ENCODE measurements around the gene KLHL21.

Gene KLHL21

DNA sequence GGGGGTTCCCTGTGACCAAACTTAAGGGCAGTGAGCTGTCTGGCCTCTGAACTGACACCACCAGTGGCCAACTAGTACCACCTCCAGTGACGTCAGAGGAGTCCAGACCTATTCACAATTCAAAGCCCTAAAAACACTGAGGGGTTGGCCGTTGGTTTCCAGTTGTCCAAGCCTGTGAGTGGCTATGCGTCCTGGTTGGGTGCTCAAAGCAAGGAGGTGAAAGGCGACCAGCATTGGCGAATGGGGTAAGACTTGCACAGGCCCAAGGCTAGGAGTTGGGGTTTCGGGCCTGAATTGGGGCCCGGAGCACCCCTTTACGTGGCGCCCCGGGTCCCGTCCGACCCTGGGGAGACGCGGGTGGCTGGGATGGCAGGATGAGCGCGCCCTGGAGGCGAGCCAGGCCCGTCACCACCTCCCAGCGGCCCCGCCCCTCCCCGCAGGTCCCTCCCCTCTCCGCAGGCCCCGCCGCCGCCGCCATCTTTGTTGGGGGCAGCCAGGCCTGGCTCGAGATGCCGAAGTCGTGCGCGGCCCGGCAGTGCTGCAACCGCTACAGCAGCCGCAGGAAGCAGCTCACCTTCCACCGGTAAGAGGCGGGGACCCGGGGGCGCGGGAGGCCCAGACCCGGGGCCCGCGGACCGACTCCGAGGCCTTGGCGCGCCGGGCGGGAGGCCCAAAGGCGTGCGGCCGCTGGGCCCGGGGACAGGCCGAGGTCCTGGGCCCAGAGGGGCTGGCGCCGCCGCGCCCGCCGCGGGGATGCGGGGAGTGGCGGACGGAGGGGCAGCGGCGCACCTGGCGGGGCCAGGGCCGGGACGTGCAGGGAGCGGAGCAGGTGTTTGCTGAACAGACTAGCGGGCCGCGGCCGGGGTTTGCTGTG, 22.3 kb upstream of the KLHL21 start, which contains the start of gene THAP3:
Gene THAP3 (plus strand): TSS at position 159 of the 874 bp plus-strand sequence. CDS start 351 bp downstream, at position 510.
- no peak for DNase-seq (ENCODE audit: low read depth, low spot score)

- no peak for DNase-seq (ENCODE audit: low read depth, low spot score)
Measured at GRCh38 chr1:6623269-6623965, 20.7 kb upstream of the KLHL21 start.

- no peak for DNase-seq (ENCODE audit: low read depth, low spot score)
Measured at GRCh38 chr1:6622396-6623152, 19.9 kb upstream of the KLHL21 start.

DNA sequence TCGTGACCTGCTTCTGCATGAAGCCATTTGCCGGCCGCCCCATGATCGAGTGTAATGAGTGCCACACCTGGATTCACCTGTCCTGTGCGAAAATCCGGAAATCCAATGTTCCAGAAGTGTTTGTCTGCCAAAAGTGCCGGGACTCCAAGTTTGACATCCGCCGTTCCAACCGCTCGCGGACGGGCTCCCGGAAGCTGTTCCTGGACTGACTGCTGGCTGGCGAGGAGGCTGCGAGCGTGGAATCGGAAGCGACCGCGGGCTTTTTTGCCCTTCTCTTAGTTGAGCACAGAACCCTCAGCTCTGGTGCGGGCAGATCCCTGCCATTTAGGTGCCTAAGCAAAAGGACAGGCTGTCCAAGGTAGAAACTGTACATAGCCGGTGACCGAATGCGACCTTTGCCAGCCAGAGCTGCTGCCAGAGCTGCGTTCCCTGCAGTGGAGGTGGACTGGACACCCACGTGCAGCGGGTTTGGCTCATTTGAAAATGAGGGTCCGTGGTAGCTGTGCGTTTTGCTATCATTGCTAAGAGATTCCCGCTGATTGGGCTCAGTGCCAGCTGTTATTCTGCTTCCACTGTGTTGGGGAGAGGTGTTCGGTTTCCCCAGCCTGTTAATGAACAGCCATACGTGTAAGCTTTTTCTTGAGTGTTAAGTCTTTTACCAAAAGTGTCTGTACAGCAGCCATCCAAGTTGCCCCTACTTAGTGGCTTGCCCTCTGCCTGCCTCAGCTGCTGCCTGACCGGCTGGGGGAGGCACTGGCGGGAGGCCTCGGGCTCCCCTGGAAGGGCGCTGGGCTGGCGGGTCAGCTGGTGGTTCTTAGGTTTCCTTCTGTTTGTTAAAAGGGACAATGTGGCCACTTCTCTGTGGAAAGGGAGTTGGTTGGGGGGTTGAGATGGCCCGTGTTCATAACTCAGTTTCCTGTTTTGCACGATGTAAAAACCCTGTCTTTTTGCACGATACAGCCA, 19.0 kb upstream of the KLHL21 start:
- DNase-seq (ENCODE audit: low read depth, low spot score), result no peak

GRCh38 chr1:6619045-6619444, 16.4 kb upstream of the KLHL21 start:
- DNase-seq (ENCODE audit: low read depth, low spot score), result no peak

- DNase-seq (ENCODE audit: low read depth, low spot score), result no peak
Measured at GRCh38 chr1:6614929-6615785, 12.5 kb upstream of the KLHL21 start.

- DNase-seq (ENCODE audit: low read depth, low spot score), result no peak
Measured at GRCh38 chr1:6614019-6614928, 11.6 kb upstream of the KLHL21 start.

- DNase-seq (ENCODE audit: low read depth, low spot score), result peak; percentile 96
Measured at GRCh38 chr1:6613361-6614018, 10.8 kb upstream of the KLHL21 start, which contains the start of gene PHF13. TSS of gene PHF13 (plus strand) at chr1:6613731. CDS start at chr1:6614067, 336 bp downstream.

DNA sequence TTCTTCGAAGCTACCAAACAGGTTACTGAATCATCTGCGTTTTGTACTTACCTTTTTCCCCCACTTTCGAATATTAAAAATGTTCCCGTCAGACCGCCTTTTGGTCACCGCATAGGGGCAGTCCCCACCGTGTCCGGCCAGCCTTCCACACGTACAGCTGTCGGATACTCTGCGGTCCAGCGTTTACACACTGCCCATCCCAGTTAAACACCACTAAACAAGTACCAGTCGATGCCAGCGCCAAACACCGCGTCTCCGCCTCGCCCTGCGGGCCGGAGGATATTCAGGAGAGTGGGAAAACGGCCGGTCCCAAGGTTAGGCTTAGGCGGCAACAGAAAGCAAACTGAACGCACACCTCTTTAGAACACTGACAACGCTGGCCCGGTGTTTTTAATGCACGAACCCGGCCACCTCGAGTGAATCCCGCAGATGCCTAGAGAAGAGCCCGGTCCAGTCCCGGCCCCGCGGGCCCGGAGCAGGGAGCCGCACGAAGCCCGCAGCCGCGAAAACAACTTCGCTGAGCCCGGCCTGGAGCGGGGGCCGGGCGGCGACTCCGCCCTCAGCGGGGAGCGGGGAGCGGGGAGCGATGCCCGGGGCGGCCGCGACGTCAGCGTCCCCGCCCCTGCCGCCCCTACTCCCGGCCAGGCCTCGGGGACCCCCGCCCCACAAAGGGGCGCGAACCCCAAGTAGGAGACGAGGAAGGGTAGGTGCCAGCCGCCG, 10.1 kb upstream of the KLHL21 start:
- no peak for DNase-seq (ENCODE audit: low read depth, low spot score)

GRCh38 chr1:6603915-6604558, 1.4 kb upstream of the KLHL21 start:
- DNase-seq (ENCODE audit: low read depth, low spot score), result no peak

DNA sequence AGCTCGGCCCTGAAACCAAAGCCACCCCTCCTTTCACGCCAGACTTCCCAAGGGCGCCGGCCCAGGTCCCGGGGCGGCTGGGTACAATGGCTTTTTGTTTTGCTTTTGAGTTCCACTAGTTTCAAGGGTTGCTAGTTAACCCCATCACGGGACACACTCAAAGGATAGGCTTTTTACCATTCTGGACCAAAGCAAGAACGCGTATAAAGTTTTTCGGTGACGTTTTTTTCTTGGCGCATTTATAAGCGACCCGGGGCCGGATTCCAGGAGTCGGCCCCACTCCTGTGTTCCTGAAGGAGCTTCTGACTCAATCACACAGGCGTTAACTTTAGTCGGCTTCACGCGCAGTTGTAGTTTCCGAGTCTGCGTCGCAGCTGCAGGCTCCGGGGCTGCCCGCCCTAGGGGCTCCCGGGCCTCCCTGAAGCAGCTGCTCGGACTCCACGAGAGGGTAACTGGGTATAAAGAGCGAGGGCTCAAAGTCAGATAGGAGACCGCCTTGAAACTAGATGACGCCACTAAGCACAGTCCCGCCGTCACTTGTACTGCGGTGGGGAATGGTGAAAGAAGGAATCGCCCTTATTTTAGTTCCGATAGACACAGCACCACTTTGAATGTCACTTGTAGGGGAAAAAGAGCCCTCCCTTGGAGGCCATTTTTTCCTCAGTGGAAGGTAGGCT, 707 bp upstream of the KLHL21 start:
- no peak for DNase-seq (ENCODE audit: low read depth, low spot score)

GRCh38 chr1:6601923-6602668, 573 bp downstream of the KLHL21 start:
- DNase-seq (ENCODE audit: low read depth, low spot score), result no peak

DNA sequence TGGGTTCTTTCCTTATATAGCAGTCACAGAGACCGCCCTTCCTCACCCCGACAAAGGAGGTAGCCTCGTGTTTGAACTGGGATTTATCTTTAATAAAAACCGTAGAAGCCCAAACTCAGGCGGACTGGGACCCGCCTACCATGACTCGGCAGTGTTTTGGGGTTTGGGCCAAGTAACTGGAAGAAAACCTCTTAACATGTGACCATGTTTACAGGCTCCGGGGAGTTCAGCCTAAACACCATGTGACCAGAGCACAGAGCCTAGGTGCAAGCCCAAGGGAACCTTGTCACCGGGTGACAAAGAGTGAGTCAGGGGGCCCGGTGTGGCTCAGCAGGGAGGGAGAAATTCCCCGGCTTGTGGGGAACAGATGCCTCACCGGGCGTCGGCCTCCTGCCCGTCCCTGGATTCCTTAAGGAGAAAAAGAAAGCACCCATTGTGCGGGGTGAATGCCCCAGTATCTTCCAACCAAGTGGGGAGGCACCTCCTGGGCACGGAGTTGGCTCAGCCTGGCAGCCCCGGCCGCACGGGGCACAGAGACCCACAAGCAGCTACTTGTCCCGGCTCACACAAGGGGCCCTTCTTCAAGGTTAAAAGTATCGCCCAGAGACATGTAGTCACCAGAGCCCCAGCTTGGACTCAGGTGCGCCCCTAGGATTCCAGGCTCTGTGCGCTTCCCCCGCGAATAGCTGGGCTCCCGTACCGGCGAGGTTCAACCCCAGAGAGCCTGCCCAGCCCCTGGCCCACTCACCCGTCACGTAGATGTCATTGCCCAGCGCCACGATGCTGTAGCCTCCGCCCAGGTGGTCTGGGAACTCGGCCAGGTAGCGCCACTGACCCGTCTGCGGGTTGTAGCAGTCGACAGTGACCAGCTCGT, 1.4 kb downstream of the KLHL21 start:
- DNase-seq (ENCODE audit: low read depth, low spot score), result no peak

GRCh38 chr1:6600410-6601048, 2.1 kb downstream of the KLHL21 start:
- DNase-seq (ENCODE audit: low read depth, low spot score), result no peak
